ENCODE results near the gene HSPA1B. TPM values are rescaled to one million over a fixed set of nuclear protein-coding genes. Genes with fewer than 3 reads are reported as not detected.
A peak's percentile ranks its signal among the peaks of the same experiment; 100 is the strongest.
"Not testable (repeated sequence)": the region's sequence is repeated elsewhere in the genome, so short reads cannot be mapped to it uniquely, and the experiment has no call there.

Gene HSPA1B
- total RNA-seq, 1 experiment from 2014 or later = 131 TPM

GRCh38 chr6:31836474-31837368, 9.2 kb downstream of the HSPA1B start:
- DNase-seq (ENCODE audit: low spot score) = no peak
- H3K9me3 ChIP-seq (ENCODE audit: low read depth, low read length, poor library complexity, severe bottlenecking) = no peaks in the 10 kb centered on the region
- CTCF ChIA-PET = no interaction called here
- no TSS peak for BruUV-seq (replicated peaks)
- peaks cover 54% of the 10 kb centered on the region for H3K36me3 ChIP-seq (ENCODE audit: insufficient read depth, low read length, poor library complexity, severe bottlenecking)
- peak overlapping the region; percentile 98 for H3K27ac ChIP-seq (ENCODE audit: low read depth, low read length, poor library complexity, severe bottlenecking)
- POLR2A ChIA-PET (ENCODE audit: low non-redundant PET) = interaction anchor here (0.6 kb wide), 1 partner anchor 233 kb away, joined by 3 read pairs; no protein-coding TSS in a partner anchor
- H3K27me3 ChIP-seq (replicated peaks; ENCODE audit: insufficient read depth, low read depth, low read length, poor library complexity) = no peaks in the 10 kb centered on the region
- peaks cover 19% of the 10 kb centered on the region for H3K4me1 ChIP-seq (ENCODE audit: insufficient read depth, low read length, poor library complexity, severe bottlenecking)
- TF ChIP-seq EZH2 (IDR thresholded peaks at IDR 0.05; ENCODE audit: borderline replicate concordance, low read depth, low read length, poor library complexity, severe bottlenecking) = no peak
- TF ChIP-seq, protein P1, sequence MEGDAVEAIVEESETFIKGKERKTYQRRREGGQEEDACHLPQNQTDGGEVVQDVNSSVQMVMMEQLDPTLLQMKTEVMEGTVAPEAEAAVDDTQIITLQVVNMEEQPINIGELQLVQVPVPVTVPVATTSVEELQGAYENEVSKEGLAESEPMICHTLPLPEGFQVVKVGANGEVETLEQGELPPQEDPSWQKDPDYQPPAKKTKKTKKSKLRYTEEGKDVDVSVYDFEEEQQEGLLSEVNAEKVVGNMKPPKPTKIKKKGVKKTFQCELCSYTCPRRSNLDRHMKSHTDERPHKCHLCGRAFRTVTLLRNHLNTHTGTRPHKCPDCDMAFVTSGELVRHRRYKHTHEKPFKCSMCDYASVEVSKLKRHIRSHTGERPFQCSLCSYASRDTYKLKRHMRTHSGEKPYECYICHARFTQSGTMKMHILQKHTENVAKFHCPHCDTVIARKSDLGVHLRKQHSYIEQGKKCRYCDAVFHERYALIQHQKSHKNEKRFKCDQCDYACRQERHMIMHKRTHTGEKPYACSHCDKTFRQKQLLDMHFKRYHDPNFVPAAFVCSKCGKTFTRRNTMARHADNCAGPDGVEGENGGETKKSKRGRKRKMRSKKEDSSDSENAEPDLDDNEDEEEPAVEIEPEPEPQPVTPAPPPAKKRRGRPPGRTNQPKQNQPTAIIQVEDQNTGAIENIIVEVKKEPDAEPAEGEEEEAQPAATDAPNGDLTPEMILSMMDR (conservative IDR thresholded peaks at IDR 0.05; ENCODE audit: low read depth, low read length) = no peak
- intact Hi-C loops (cut with micrococcal nuclease; ENCODE audit: unreplicated experiment) = no loop called here
- peak overlapping the region; percentile 74 for H3K4me3 ChIP-seq (ENCODE audit: low read depth, low read length, poor library complexity, severe bottlenecking)

DNA sequence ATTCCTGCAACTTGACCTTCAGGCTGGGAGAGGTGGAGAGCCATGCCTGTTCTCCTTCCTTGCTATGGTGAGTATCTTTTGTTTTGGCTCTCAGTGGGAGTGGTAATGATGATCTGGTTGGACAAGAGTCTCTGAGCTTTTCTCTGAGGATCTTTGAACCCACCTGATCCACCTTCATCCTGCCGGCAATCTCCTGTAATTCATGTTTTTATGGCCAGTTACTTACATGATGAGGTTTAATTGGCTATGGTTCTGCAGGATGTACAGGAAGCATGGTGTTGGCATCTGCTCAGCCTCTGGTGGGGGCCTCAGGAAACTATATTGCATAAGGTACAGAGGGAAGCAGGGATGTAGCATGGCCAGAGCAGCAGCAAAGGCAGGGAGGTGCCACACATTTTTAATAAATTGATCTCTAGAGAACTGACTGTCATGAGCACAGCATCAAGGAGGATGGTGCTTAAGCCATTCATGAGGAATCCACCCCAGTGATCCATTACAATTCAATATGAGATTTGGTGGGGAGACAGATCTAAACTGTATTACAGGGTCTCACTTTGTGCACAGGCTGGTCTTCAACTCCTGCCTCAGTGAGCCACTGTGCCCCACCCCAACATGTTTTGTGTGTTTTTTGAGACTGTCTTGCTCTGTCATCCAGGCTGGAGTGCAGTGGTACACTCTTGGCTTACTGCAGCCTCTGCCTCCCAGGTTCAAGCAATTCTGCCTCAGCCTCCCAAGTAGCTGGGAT, 10.0 kb downstream of the HSPA1B start:
- Histone ChIP-seq H3K36me3 (ENCODE audit: insufficient read depth, low read length, poor library complexity, severe bottlenecking) (peaks cover 54% of the 10 kb centered on the region), H3K4me3 (ENCODE audit: low read depth, low read length, poor library complexity, severe bottlenecking) (peak overlapping the region; percentile 74), H3K27me3 (replicated peaks; ENCODE audit: insufficient read depth, low read depth, low read length, poor library complexity) (no peaks in the 10 kb centered on the region), H3K9me3 (ENCODE audit: low read depth, low read length, poor library complexity, severe bottlenecking) (no peaks in the 10 kb centered on the region), H3K27ac (ENCODE audit: low read depth, low read length, poor library complexity, severe bottlenecking) (peak overlapping the region; percentile 98), H3K4me1 (ENCODE audit: insufficient read depth, low read length, poor library complexity, severe bottlenecking) (peaks cover 17% of the 10 kb centered on the region)
- ChIA-PET CTCF (no interaction called here), POLR2A (ENCODE audit: low non-redundant PET) (no interaction called here)
- intact Hi-C loops (cut with micrococcal nuclease; ENCODE audit: unreplicated experiment) = no loop called here
- BruUV-seq (replicated peaks) = no TSS peak
- TF ChIP-seq, protein P1 (conservative IDR thresholded peaks at IDR 0.05; ENCODE audit: low read depth, low read length) = no peak
- no peak for TF ChIP-seq EZH2 (IDR thresholded peaks at IDR 0.05; ENCODE audit: borderline replicate concordance, low read depth, low read length, poor library complexity, severe bottlenecking)
- no peak for DNase-seq (ENCODE audit: low spot score)

GRCh38 chr6:31838114-31838553, 10.6 kb downstream of the HSPA1B start:
- DNase-seq (ENCODE audit: low spot score); H3K9me3 ChIP-seq (ENCODE audit: low read depth, low read length, poor library complexity, severe bottlenecking); BruUV-seq (replicated peaks); H3K27me3 ChIP-seq (replicated peaks; ENCODE audit: insufficient read depth, low read depth, low read length, poor library complexity); CTCF ChIA-PET; POLR2A ChIA-PET (ENCODE audit: low non-redundant PET); H3K27ac ChIP-seq (ENCODE audit: low read depth, low read length, poor library complexity, severe bottlenecking); intact Hi-C loops (cut with micrococcal nuclease; ENCODE audit: unreplicated experiment): not testable (repeated sequence)
- Histone ChIP-seq H3K36me3 (ENCODE audit: insufficient read depth, low read length, poor library complexity, severe bottlenecking) (peaks cover 54% of the 10 kb centered on the region), H3K4me1 (ENCODE audit: insufficient read depth, low read length, poor library complexity, severe bottlenecking) (peaks cover 17% of the 10 kb centered on the region), H3K4me3 (ENCODE audit: low read depth, low read length, poor library complexity, severe bottlenecking) (peak overlapping the region; percentile 74)

Data from A673 (cell line).